GM18907 (cell line): ENCODE data around the gene TBCA.
"Not testable (repeated sequence)": the region's sequence is repeated elsewhere in the genome, so short reads cannot be mapped to it uniquely, and the experiment has no call there.

Experiments
- ATAC-seq: cut with Tn5 transposase; IDR thresholded peaks from one replicate; pipeline ENCODE4 v1.9.1; 2021; ENCODE audit warnings: mild to moderate bottlenecking, moderate library complexity; ENCODE audit not compliant: unreplicated experiment

TBCA gene

DNA sequence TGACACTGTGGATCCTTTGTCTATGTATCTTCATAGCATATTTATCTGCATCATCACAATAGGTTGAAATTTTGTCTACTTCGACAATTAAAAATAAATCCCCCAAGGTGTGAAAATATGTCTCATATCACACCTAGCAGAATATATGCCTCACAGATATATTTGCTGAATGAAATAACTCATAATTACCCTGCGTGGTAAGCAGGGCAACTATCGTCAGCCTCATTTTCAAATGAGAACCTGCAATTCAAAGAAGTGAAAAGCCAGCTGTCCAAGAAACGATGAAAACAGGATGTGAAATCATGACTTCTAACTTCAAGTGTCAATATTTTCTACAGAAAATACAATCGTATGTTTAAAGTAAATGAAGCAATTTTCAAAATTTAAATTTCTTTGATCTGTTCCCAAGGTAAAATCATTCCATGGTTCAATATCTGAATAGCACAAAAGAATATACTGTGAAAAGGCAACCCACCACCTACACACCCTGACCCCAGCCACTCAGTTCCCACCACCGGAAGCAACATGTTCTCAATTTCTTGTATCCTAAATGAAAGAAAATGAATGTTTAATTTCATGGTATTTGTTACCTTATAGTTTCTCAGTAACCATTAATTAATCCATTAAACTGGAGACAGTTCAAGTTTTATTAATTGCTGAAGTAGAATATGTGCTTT is 57.1 kb downstream of the TBCA start:
- peak; percentile 82 for ATAC-seq

GRCh38 chr5:77709993-77710685 is 66.0 kb downstream of the TBCA start:
- no peak for ATAC-seq

GRCh38 chr5:77709340-77709739 is 66.8 kb downstream of the TBCA start:
- no peak for ATAC-seq

DNA sequence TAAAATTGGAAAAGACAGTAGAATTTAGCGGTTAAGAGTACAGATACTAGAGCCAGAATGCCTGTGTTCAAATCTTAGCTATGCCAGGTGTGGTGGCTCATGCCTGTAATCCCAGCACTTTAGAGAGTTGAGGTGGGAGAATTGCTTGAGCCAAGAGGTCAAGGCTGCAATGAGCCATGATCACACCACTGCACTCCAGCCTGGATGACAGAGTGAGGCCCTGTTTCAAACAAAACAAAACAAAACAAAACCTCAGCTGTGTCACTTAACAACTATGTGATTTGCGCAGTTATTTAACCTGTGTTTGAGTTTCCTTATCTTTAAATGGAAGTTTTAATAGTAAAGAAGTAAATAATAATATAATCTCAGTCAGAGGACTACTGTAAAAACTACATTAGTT is 68.3 kb downstream of the TBCA start:
- no peak for ATAC-seq

DNA sequence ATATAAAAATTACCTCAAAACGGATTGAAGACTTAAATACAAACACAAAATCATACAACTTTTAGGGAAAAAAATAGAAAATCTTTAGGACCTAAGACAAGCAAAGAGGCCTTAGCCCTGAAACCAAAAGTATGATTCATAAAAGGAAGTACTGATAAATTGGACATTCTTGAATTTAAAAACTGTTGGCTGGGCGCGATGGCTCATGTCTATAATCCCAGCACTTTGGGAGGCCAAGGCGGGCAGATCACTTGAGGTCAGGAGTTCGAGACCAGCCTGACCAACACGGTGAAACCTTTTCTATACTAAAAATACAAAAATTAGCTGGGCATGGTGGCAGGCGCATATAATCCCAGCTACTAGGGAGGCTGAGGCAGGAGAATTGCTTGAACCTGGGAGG is 76.6 kb downstream of the TBCA start:
- not testable (repeated sequence) for ATAC-seq

- ATAC-seq, result no peak
Observed at GRCh38 chr5:77698920-77699319, 77.2 kb downstream of the TBCA start.

DNA sequence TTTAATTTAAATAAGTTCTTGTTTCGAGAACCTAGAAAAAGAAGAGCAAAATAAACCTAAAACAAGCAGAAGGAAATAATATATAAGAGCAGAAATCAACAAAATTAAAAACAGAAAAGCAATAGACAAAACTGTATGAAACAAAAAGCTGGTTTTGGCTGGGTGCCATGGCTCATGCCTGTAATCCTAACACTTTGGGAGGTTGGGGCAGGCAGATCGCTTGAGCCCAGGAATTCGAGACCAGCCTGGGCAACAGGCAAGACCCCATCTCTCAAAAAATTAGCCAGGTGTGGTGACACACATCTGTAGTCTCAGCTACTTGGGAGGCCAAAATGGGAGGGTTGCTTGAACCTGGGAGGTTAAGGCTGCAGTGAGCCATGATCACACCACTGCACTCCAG is 78.4 kb downstream of the TBCA start:
- no peak for ATAC-seq

DNA sequence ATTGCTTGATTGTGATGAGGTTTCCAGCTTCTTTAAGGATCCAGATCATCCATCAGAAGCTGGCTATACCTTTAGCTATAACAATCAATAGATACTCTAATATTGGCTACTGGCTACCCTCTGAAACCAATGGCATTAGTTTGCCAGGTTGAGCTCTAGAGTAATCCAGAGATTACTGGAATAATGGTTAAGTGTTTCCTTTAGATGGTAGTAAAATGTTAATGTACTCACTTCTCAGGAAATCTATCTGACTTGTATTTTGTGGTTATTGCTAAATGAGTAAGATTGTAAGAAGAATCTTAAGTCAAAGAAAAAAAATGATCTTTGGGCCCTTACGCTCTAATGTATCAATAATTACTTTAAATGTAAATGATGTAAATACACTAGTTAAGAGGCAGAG is 80.0 kb downstream of the TBCA start:
- no peak for ATAC-seq

GRCh38 chr5:77693913-77694312 is 82.2 kb downstream of the TBCA start:
- ATAC-seq, result no peak

- ATAC-seq, result no peak
Observed at GRCh38 chr5:77683171-77683732, 92.9 kb downstream of the TBCA start.

- ATAC-seq, result no peak
Observed at GRCh38 chr5:77670526-77670925, 105.6 kb downstream of the TBCA start.

- no peak for ATAC-seq
Observed at GRCh38 chr5:77669677-77670076, 106.5 kb downstream of the TBCA start.

- ATAC-seq, result no peak
Observed at GRCh38 chr5:77663090-77663863, 112.9 kb downstream of the TBCA start.

- no peak for ATAC-seq
Observed at GRCh38 chr5:77662635-77663034, 113.5 kb downstream of the TBCA start.

GRCh38 chr5:77658662-77659061 is 117.5 kb downstream of the TBCA start:
- ATAC-seq, result no peak

GRCh38 chr5:77651343-77651742 is 124.8 kb downstream of the TBCA start:
- ATAC-seq, result no peak

- ATAC-seq, result no peak
Observed at GRCh38 chr5:77650686-77651085, 125.5 kb downstream of the TBCA start.

- no peak for ATAC-seq
Observed at GRCh38 chr5:77649776-77650175, 126.4 kb downstream of the TBCA start.

DNA sequence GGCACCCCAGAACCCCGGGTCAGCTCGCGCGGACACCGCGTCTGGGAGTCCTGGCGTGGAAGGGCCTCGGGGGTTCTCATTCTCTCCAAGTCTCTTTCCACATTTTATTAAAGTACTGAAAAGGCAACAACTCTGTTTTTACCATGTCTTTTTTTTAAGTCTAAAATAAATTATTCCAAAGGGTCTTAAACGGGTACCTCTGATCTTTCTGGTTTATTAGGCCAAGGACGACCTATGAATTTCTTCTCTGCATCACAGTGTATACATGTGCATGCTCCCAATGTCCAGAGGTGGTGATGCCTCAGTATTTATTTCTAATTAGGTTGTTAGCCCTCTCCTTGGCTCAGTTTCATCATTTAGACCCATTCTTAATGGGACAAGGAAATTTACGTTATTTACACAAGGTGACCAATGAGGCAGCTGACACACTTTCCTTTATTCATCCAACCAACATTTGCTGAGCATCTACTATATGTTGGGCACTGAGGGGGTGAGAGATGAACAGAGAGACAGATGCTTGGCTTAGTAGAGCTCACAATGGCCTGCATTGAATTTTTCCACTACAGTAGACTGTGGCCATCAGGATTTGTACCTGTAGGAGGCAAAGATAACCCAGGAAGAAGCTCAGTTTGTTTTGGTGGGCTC is 130.0 kb downstream of the TBCA start:
- ATAC-seq, result no peak

DNA sequence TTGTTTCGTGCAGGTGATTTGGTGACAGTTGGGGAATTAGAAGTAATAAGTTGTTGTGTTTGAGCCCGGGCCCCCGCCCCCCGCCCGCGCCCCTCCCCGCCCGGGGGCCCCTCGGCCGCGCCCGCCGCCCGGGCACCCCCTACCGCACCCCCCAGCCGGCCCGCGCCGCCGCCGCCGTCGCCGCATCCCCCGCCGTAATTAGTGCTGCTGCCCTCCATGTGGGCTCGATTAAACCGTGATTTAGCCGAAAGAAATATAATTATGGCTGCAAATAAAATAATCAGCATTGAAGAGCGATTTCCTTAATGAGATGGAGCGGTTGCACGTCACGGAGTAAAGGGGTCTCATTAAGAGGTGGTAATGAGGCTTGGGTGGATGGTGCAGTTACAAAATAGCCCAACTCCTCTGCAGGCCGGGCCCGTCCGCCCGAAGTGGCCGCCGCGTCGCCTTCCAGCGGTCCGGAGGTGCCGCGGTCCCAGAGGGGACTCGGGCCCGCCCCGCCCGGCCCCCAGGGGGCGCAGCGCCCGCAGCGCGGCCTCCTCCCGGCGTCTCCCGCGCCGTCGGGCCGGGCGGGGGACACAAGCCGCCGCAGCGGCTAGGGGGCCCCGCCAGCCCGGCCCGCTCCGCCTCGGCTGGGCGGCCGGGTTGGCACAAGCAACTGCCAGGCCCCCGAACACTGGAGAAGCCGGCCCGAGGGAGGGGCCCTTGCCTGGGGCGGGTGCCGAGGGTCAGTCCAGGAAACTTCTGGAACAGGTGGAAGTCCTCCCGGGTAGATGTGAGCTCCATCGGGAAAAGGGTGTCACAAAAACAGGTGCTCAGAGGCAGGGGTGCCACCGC is 130.8 kb downstream of the TBCA start:
- ATAC-seq, result no peak
